NCI-H1048 (cell line): ENCODE results near the gene PIP5K1B.

Experiments
- DNase-seq: peaks from one replicate; lab custom pipeline; 2025; lab: John Stamatoyannopoulos, UW

The PIP5K1B gene

GRCh38 chr9:68859347-68859746, 154.3 kb downstream of the PIP5K1B start:
- no peak for DNase-seq

DNA sequence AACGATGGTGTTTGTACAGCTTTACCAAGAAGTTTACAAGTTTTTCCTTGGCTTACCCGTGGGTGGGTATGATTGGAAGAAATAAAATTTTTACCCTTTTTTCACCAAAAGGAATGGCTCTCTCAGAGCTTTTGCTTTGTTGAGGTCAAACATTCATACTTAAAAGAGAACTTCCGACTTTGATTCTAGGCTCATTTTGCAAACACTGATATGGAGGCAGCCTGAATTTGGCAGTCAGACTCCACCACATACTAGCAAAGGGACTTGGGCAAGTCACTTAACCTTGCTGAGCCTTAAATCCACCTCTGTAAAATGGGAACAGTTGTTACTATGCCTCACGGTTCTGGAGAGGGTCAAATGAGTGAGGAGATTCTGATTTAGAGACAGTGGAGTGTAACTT, 155.4 kb downstream of the PIP5K1B start:
- DNase-seq: no peak

DNA sequence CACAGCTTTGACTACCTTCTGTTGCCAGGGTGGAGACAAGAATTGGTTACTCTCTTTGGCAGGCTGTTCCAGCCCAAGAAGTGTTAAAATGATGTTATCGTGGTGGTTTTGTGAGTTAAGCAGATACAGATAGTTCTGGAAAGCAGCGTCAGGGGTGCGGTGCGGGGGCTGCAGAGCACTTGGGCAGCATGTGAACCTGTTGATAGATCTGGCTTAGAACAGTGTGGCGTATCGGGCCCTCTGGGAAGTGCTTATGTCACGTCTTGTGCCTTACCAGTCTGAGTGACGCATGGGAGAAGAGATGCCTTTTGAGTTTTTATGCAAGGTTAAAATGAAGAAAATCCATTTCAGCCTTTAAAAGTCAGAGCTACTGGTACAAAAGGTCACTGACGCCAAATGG, 156.4 kb downstream of the PIP5K1B start:
- no peak for DNase-seq

- no peak for DNase-seq
These were observed 162.0 kb downstream of the PIP5K1B start for GRCh38 chr9:68867066-68867465.

DNA sequence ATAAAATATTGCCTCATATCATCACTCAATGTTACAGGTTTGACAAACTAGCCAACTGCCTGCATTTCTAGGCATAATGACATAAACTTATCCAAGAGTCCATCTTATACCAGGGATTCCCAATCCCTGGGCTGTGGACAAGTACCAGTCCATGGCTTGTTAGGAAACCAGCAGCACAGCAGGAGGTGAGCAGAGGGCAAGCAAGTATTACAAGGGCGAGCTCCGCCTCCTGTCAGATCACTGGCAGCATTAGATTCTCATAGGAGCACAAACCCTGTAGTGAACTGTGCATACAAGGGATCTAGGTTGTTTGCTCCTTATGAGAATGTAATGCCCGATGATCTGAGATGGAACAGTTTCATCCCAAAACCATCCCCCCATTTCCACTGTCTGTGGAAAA, 164.0 kb downstream of the PIP5K1B start:
- no peak for DNase-seq

DNA sequence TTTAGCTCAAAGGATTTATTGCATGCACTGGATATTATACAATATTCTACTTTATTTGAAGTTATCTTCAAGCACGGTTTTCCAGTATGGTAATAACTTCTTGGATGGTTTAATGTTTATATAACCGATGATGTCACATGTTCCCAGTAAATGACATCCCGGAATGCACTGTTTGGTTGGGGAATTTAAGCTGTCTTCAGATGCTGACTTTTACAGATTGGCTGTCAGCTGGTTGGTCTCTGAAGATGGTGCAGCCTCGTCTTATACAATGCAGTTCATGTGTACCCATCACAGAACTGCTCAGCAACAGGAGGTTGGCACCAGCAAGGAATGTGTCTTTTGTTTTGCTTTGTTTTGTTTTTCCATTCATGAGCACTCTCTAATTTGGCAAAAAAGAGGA, 165.0 kb downstream of the PIP5K1B start:
- no peak for DNase-seq

DNA sequence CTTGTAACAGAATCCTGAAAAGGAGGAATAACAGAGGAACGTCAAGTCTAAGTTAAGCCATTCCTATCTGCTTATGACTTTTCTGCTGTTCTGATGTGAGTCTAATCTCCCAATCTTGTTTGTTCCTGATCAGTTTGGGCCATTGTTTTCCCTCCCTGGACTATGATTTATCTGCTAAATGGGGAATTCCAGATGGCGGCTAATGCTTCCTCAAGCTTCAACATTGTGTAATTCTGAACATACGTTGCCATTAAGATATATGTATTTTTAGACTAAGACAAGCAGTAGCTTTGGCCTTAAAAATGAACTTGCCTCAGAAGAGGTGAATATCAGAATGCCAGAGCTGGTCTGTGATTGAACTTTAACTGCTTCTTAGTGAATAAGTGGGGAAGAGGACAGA, 166.2 kb downstream of the PIP5K1B start:
- no peak for DNase-seq

DNA sequence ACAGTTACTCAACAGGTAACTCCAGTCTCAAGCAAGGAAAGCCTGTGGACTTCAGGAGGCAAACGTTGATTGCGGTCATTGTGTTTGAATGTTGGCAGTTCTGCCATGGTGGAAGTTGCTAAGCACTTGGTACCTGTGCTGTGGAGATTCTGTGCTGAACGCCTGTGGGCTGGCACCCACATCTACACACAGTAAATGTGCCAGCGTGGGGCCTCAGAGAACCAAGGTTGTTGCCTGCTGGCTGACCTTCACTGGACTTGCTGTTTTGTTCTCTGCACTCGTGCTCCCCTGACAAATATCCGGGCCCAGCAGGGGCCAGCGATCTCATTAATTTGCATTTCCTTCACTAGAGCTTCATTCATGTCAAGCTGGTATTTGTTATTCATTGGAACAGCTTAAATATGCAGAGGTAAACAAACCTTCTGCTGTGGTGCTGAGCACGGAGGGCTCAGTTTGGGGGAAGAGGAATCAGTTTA, 167.0 kb downstream of the PIP5K1B start:
- no peak for DNase-seq

DNA sequence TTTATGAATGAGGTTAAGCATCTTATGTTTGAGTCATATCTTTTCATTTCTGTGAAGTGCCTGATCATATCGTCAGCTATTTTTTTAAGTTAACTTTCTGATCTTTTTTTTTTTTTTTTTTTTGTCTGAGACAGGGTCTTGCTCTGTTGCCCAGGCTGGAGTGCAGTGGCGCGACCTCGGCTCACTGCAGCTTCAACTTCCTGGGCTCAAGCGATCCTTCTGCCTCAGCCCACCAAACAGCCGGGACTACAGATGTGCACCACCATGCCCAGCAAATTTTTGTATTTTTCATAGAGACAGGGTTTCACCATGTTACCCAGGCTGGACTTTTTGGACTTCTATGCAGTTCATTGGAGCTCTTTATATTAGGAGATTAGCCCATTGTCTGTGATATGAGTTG, 168.1 kb downstream of the PIP5K1B start:
- no peak for DNase-seq

- DNase-seq: no peak
These were observed 171.2 kb downstream of the PIP5K1B start for GRCh38 chr9:68876273-68876672.

GRCh38 chr9:68876681-68877080, 171.6 kb downstream of the PIP5K1B start:
- DNase-seq: no peak

- DNase-seq: no peak
These were observed 172.2 kb downstream of the PIP5K1B start for GRCh38 chr9:68877219-68877618.

DNA sequence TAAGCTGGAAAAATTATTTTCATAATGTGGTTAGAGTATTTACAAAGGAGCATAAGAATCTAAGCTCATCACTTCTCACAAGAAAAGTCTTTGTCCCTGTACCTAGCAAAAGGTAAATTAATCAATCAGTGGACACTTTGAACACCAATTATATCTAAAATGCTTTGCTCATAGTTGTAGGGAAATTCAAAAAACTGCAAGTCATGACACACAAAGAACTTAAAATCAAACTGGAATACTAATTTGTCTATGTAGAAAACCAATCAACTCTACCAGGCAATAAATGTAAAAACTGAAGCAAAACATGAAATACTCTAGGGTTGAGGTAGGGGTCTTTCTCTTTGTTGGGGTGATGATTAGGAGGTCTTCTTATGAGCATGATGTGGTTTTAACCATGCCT, 173.4 kb downstream of the PIP5K1B start:
- DNase-seq: no peak

DNA sequence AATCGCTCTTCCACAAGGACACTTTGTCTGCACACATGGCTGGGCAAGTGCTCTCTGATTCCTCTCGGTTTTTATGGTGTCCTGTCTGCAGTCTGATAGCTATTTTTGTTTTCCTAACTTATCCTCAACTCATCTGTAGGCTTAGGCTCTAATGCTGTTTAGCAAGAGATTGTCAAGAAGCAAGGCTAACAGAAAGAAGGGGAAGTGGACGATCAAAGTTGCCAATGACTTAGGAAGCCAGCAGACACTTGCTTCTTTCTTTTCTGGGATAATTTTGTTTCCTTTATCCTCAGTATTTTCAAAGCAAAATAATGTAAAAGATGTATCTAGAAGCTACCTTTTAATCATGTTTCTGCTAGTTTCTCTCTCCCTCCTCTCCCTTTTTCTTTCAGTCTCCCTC, 178.2 kb downstream of the PIP5K1B start:
- DNase-seq: no peak

DNA sequence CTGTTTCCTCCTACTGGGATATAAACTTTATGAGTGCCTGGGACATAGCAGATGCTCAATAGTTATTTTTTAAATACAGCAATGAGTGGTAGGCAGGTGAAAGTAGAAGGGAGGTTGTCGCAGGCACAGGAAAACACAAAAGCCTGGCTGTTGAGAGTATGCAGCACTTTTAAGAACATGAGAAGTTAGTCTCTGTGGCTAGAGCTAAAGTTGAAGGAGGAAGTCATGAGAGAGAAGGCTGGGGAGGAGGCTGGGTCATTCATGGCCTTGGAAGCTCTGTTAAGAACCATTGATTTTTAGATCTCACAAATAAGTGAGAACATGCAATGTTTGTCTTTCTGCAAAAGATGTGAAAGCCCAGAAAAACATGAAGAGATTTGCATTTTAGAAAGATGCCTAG, 182.2 kb downstream of the PIP5K1B start:
- DNase-seq: no peak

DNA sequence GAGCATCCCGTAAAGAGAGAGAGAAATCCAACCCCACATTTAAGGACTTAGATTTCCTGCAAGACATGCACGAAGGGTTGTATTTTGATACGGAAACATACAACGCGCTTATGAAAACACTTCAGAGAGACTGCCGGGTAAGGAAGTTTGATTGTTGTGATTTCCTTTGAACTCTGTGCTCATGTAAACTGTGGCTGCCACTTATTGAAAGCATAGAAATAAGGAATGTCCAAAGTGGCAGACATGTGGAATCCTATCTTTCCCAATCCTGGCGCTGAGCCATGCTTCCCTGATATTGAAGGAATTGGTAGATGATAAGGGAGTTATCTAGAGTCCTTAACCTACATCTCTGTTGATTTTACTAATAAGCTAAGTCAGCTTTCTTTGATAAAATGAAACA, 189.5 kb downstream of the PIP5K1B start:
- no peak for DNase-seq

DNA sequence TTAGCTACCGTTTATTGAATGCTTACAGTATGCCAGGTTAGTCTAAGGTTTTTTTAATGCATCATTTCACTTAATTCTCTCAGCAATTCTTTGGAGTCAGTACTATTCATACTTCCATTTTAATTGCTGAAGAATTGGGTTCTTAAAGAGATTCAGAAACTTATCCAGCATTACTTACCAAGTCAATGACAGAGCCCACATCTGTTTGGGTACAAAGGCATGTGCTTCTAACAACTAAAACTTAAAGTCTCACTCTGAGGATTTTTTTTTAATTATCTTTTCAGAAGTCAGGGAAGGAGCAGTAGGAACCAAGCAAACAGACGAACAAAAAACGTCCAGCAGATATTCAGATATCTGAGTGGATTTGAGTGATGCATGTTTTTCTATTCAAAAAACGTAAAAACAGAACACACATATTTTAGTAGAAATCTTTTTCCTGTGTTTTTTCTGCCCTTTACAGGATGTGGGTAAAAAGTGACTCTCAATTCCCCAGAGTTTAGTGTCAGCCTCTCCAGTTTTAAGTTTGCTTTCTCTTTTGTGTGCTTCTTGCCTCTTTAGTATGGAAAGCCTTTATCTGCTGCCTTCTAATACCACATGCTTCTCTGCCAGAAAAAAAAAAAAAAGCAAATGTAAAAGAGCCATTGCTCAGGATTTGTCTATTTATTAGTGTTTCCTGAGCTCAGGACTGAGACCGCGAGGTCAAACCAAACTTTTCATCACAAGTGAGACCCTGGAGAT, 190.9 kb downstream of the PIP5K1B start:
- no peak for DNase-seq

DNA sequence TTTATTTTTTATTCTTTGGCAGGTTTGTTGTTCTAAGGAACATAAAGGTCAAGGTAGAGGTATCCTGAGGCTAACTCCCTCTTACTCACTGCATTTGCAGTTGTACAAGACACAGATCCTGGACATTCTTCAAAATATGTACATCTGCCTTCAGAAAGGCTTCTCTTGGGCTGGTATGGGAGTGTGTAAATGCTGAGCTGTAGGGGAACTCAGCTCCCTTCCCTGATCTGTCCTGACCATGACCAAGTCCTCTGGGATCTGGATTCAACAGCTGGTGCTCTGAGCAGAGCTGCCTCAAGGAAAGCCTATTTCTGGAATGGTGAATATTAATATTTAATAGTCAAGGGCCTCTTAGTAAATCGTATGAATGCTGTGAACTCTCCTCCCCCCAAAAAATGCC, 191.4 kb downstream of the PIP5K1B start:
- no peak for DNase-seq

DNA sequence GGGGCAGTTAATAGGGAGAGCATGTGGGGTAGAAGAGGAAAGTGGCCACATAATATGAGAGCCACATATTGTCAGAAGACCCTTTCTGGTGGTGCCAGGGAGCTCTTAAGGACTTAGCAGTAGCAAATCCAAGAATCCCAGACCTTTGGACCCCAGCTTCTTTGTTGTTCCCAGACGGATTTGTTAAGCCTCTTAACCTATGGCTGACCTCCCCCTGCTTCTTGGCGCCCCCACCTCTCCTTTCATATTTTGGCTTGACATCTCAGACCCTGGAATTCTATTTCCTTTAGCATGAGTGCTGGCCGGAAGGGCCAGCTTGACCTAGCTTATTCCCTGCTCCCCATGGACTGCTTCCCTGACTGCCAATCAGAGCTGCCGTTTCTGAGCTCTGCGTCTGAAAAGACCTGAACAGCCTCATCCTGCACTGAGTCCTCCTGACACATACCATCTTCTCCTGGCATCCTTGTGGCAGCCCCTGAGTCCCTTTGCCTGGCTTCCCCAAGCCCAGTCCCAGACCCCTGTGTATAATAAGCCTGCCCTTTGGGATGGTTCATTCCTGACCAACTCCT, 192.6 kb downstream of the PIP5K1B start:
- DNase-seq: no peak

DNA sequence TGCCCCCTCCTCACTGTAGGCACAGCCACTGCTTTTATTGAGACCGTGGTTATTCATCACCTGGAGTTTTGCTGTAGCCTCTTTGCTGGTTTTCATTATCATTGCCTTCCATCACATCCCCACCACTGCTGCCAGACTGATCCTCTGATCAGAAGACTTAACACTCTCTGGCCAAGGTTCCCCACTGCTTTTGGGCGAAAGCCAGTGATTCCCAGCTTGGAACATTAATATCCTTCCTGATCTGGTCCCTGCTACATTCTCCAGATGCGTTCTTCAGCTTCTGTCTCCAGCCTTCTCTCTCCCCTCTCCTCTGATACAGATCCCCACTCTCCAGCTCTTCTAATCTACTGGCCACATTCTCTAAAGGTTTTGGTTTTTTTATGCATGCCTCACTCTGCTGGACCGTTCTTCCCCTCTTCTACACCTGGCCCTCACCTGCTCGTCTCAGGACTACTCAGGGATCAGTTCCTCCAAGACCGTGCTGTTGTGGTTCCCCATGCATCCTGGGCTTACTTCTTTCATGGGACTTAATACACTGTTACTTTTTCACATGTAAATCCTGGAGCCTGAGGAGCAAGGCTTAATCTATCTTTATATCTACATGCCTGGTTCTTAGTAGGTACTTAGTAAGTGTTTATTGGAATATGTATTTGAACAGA, 193.9 kb downstream of the PIP5K1B start:
- no peak for DNase-seq

- DNase-seq: no peak
These were observed 199.4 kb downstream of the PIP5K1B start for GRCh38 chr9:68904454-68904853.

DNA sequence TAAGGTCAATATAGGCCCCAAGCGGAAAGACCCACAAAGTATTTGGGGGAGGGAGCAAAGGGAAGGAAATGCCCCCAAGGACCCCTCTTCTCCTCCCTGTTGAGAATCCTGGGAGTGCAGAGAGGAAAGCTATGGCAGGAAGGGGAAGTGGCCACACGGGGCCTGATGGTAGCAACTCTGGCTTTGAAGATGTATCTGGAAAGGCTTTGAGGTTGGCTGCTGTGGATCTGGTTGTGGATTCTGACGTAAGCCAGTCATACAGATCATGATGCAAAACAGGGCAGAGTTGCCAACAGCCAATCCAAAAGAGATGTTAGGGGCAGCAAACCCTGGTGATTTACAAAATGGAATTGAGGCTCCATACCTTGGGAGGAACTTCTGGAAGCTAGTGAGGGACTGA, 200.1 kb downstream of the PIP5K1B start:
- DNase-seq: no peak

- no peak for DNase-seq
These were observed 202.9 kb downstream of the PIP5K1B start for GRCh38 chr9:68907910-68908309.
